NCI-H2107 (cell line): ENCODE data around the gene ERMAP.

Source experiments
- DNase-seq: peaks from one replicate; lab custom pipeline; 2025; lab: John Stamatoyannopoulos, UW

The ERMAP gene

GRCh38 chr1:42873670-42874069, 56.7 kb downstream of the ERMAP start:
- no peak for DNase-seq

GRCh38 chr1:42876009-42876408, 59.1 kb downstream of the ERMAP start:
- DNase-seq, result no peak

- DNase-seq, result no peak
These were observed 60.5 kb downstream of the ERMAP start for GRCh38 chr1:42877380-42877779.

GRCh38 chr1:42880384-42880783, 63.5 kb downstream of the ERMAP start:
- DNase-seq, result no peak

- no peak for DNase-seq
These were observed 69.3 kb downstream of the ERMAP start for GRCh38 chr1:42886046-42886739.

- no peak for DNase-seq
These were observed 69.9 kb downstream of the ERMAP start for GRCh38 chr1:42886800-42887199.

GRCh38 chr1:42887366-42887765, 70.4 kb downstream of the ERMAP start:
- no peak for DNase-seq

GRCh38 chr1:42888013-42888633, 71.2 kb downstream of the ERMAP start:
- DNase-seq, result no peak

- no peak for DNase-seq
These were observed 72.3 kb downstream of the ERMAP start for GRCh38 chr1:42889264-42889663.

GRCh38 chr1:42891465-42892138, 74.7 kb downstream of the ERMAP start:
- DNase-seq, result peak; percentile 46
